GM21423 (cell line): ENCODE results near the gene ZCCHC7.
"Not testable (repeated sequence)": the region's sequence is repeated elsewhere in the genome, so short reads cannot be mapped to it uniquely, and the experiment has no call there.

ENCODE experiments used
- ATAC-seq: cut with Tn5 transposase; IDR thresholded peaks from one replicate; pipeline ENCODE4 v1.9.1; 2021; ENCODE audit warnings: mild to moderate bottlenecking, moderate library complexity; ENCODE audit not compliant: unreplicated experiment

Gene ZCCHC7

GRCh38 chr9:37395663-37396062, 275.3 kb downstream of the ZCCHC7 start:
- ATAC-seq, result no peak

GRCh38 chr9:37397948-37398347, 277.6 kb downstream of the ZCCHC7 start:
- ATAC-seq, result not testable (repeated sequence)

- ATAC-seq, result no peak
These were observed 278.2 kb downstream of the ZCCHC7 start for GRCh38 chr9:37398464-37399025.

- no peak for ATAC-seq
These were observed 279.0 kb downstream of the ZCCHC7 start for GRCh38 chr9:37399336-37399735.

- no peak for ATAC-seq
These were observed 284.2 kb downstream of the ZCCHC7 start for GRCh38 chr9:37404590-37404989.

- no peak for ATAC-seq
These were observed 285.0 kb downstream of the ZCCHC7 start for GRCh38 chr9:37405350-37405749.

- ATAC-seq, result no peak
These were observed 285.5 kb downstream of the ZCCHC7 start for GRCh38 chr9:37405764-37406380.

GRCh38 chr9:37406603-37407401, 286.4 kb downstream of the ZCCHC7 start:
- no peak for ATAC-seq

- ATAC-seq, result no peak
These were observed 287.1 kb downstream of the ZCCHC7 start for GRCh38 chr9:37407468-37407867.
